ENCODE measurements around the gene CFAP58.

CFAP58 gene

GRCh38 chr10:104376784-104377300 is 23.2 kb downstream of the CFAP58 start:
- H3K4me3 ChIP-seq (ENCODE audit: low read length) = no peak overlapping the region
- TF ChIP-seq CTCF (conservative IDR thresholded peaks at IDR 0.05; ENCODE audit: low read length) = no peak

GRCh38 chr10:104380336-104380735 is 26.7 kb downstream of the CFAP58 start:
- no peak overlapping the region for H3K4me3 ChIP-seq (ENCODE audit: low read length)
- DNase-seq (ENCODE audit: low read depth) = no peak
- no peak for TF ChIP-seq CTCF (conservative IDR thresholded peaks at IDR 0.05; ENCODE audit: low read length)

More at GRCh38 chr10:104376784-104377300, 23.2 kb downstream of the CFAP58 start:
- DNase-seq (ENCODE audit: low read depth) = no peak

DNA sequence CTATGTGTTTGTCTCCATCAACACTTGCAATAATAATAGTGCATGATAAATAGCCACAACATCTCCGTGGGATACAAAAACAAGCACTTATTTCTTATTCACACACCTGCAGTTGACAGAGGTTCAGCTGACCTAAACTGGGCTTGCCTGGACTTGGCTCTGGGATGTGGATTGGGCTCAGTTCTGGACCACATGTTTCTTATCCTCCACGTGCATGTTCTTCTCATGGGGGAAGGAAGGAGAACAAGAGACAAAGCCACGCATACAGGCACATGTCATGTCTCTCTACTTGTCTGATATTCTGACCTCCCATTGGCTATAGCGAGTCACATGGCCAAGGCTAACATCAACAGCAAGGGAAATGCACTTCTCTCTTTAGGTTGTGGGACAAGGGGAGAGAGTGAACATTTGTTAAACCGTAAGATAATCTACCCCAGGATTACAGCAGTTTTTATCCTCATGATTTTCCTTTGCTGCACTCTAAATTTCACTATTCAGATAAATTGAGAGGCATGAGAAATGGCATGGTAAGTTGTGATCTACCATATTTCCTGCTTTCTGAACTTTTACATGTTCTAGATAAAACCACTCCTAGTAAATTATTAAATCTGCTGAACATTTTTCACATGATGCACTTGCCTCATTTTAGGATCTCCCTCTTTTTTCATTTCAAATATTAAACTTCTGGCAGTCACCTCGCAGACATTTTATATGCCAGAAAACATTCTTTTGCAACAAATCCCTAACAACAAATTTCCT is 33.7 kb downstream of the CFAP58 start:
- TF ChIP-seq CTCF (conservative IDR thresholded peaks at IDR 0.05; ENCODE audit: low read length) = no peak
- no peak overlapping the region for H3K4me3 ChIP-seq (ENCODE audit: low read length)
- no peak for DNase-seq (ENCODE audit: low read depth)

DNA sequence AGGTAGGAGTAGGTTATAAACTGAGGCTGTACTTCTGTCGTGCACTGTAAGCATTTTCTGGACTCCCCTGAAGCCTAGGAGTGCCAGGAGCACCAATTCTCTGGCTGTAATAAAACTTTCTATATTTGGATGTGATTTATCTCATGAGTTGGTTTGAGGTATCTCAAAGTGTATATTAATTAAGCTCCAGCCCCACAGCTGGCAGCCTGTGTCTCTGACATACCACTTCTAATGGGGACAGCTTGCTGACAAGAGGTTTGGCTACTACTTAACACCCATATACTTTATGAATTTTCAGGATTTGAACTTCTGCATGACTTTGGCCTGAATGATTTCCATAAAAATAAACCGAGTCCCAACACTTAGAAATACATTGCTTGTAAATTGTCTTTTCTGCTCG is 35.2 kb downstream of the CFAP58 start:
- no peak for DNase-seq (ENCODE audit: low read depth)
- TF ChIP-seq CTCF (conservative IDR thresholded peaks at IDR 0.05; ENCODE audit: low read length) = no peak

DNA sequence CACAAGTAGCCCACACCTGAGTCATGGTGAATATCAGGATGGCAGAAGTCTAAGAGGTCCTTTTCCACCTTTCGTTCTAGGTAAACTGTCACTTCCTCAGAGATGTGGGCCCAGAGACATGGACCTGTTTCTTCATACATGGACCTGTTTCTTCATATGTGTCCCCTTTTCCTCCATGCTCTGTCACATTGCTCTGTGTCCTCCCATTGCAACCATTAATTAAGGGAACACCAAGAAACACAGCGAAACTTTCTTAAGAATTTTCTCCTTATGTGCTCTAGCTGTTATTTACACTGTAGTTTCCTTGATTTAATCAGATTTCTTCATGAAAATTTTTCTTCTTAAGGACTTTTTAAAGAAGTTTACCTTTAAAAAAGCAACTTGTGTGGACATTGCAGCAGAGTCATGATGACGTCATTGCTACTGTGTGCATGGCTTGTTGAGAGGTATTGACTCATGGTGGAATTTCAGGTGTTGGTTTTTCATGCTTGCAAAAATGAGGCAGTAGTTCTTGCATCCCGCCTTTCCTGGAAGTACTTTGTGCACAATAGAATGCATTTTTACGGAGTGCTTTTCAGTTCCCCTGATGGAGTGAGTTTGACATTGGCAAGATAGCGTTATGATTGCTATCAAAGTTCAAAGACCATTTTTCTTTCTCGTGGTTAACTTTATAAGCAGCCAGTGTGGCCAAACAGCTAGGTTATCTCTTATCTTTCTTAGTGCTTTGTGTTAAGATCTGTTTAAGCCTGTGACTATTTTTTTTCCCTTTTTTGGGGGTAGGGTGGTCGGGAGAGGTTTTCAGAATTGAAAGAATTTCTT is 37.7 kb downstream of the CFAP58 start:
- no peak overlapping the region for H3K4me3 ChIP-seq (ENCODE audit: low read length)
- DNase-seq (ENCODE audit: low read depth) = no peak
- no peak for TF ChIP-seq CTCF (conservative IDR thresholded peaks at IDR 0.05; ENCODE audit: low read length)

More for the DNA sequence above, 35.2 kb downstream of the CFAP58 start:
- H3K4me3 ChIP-seq (ENCODE audit: low read length) = no peak overlapping the region

DNA sequence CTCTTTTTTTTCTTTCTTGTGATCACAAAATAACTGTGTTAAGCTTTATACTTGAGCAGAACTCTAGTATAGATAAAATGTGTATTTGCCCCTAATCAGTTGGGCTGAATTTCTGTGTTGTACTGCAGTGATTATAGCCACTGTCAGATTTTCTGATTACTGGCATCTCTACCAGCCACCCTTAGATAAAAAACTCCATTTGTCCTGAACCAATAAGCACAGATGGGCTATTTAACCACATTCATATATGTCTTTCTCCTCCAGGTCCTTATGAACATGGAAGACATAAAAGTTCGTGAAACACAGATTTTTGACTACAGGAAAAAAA is 38.3 kb downstream of the CFAP58 start:
- no peak for TF ChIP-seq CTCF (conservative IDR thresholded peaks at IDR 0.05; ENCODE audit: low read length)
- H3K4me3 ChIP-seq (ENCODE audit: low read length) = no peak overlapping the region
- no peak for DNase-seq (ENCODE audit: low read depth)
